Suprapubic skin (tissue), 4 donors: ENCODE measurements around the gene MGAT5. TPM values are rescaled to one million over a fixed set of nuclear protein-coding genes. Genes with fewer than 3 reads are reported as not detected.

Experiments
- DNase-seq, 2 donors: peaks; one replicate each; pipeline ENCODE4 v3.0.0-alpha.2; 2019; ENCODE audit warnings: low spot score in 2 of 2
- H3K27ac ChIP-seq: fragments of 200-600 bp; sonication (generic); one replicate; pipeline ENCODE4 v1.5.1; 2019
- H3K27me3 ChIP-seq: fragments of 200-600 bp; sonication (generic); one replicate; pipeline ENCODE4 v1.5.1; 2019
- H3K36me3 ChIP-seq: fragments of 200-600 bp; sonication (generic); one replicate; pipeline ENCODE4 v1.5.1; 2019
- H3K4me1 ChIP-seq: fragments of 200-600 bp; sonication (generic); one replicate; pipeline ENCODE4 v1.5.1; 2019
- H3K4me3 ChIP-seq: fragments of 200-600 bp; sonication (generic); one replicate; pipeline ENCODE4 v1.5.1; 2019; ENCODE audit warnings: mild to moderate bottlenecking
- H3K9me3 ChIP-seq: fragments of 200-600 bp; sonication (generic); one replicate; pipeline ENCODE4 v1.5.1; 2019
- EP300 ChIP-seq: sonication (generic); formaldehyde crosslinking; IDR thresholded peaks from one replicate; pipeline ENCODE4 v1.6.1; 2017; ENCODE audit warnings: antibody characterized with exemption
- POLR2A ChIP-seq, 2 donors: fragments of 450-650 bp; IDR thresholded peaks; one replicate each; pipeline ENCODE4 v1.6.1; 2017; ENCODE audit warnings: antibody characterized with exemption in 2 of 2, mild to moderate bottlenecking in 2 of 2, moderate library complexity in 2 of 2
- POLR2AphosphoS5 ChIP-seq, 3 donors: sonication (generic); formaldehyde crosslinking; IDR thresholded peaks; one replicate each; pipeline ENCODE4 v1.6.1; 2017; ENCODE audit warnings: antibody characterized with exemption in 3 of 3
- WGBS: methylation state at CpG from one replicate; pipeline ENCODE4 v1.1.5; 2018; 5-methylcytosine and 5-hydroxymethylcytosine counted together
- total RNA-seq, 4 donors: library from RNA; depleted of rRNA; stranded (reverse); fragments of >200 nt; gene quantifications; one replicate each; pipeline ENCODE4 v1.1.0, GENCODE V29; 2016
- TF ChIP-seq, protein P1 (sequence below), 2 donors: fragments of 200-600 bp in 1 of 2; fragments of 450-650 bp in 1 of 2; sonication (generic) in 1 of 2; IDR thresholded peaks; one replicate each; pipeline ENCODE4 v1.5.1; 2016 to 2019; ENCODE audit warnings: antibody characterized with exemption in 2 of 2, mild to moderate bottlenecking in 1 of 2, moderate library complexity in 1 of 2

Gene MGAT5
- total RNA-seq, 4 donors from 2014 or later = 16.9 to 42.1 (median 32.9) TPM

DNA sequence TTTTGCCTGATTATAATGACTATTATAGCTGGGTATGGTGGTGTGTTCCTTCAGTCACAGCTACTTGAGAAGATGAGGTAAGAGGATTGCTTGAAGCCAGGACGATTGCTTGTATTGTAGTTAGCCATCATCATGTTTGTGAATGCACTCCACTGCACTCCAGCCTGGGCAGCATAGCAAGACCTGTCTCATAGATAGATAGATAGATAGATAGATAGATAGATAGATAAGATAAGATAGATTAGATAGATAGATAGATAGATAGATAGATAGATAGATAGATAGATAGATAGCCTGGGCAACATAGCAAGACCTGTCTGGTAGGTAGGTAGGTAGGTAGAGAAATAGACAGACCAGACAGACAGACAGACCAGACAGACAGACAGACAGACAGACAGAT lies 127.3 kb downstream of the MGAT5 start:
- no peak overlapping the region for H3K4me3 ChIP-seq
- WGBS = 74% methylated on average over 1 of the region's 1 CpG
- no peaks in the 10 kb centered on the region for H3K9me3 ChIP-seq
- TF ChIP-seq POLR2A (IDR thresholded peaks at IDR 0.05) (no peak), POLR2AphosphoS5 (IDR thresholded peaks at IDR 0.05) (no peak), EP300 (no peak)
- TF ChIP-seq, protein P1, sequence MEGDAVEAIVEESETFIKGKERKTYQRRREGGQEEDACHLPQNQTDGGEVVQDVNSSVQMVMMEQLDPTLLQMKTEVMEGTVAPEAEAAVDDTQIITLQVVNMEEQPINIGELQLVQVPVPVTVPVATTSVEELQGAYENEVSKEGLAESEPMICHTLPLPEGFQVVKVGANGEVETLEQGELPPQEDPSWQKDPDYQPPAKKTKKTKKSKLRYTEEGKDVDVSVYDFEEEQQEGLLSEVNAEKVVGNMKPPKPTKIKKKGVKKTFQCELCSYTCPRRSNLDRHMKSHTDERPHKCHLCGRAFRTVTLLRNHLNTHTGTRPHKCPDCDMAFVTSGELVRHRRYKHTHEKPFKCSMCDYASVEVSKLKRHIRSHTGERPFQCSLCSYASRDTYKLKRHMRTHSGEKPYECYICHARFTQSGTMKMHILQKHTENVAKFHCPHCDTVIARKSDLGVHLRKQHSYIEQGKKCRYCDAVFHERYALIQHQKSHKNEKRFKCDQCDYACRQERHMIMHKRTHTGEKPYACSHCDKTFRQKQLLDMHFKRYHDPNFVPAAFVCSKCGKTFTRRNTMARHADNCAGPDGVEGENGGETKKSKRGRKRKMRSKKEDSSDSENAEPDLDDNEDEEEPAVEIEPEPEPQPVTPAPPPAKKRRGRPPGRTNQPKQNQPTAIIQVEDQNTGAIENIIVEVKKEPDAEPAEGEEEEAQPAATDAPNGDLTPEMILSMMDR (IDR thresholded peaks at IDR 0.05) = no peak
- no peak overlapping the region for H3K27ac ChIP-seq
- peaks cover 6% of the 10 kb centered on the region for H3K36me3 ChIP-seq
- H3K27me3 ChIP-seq = no peaks in the 10 kb centered on the region
- no peak for DNase-seq
- H3K4me1 ChIP-seq = peaks cover 6% of the 10 kb centered on the region

DNA sequence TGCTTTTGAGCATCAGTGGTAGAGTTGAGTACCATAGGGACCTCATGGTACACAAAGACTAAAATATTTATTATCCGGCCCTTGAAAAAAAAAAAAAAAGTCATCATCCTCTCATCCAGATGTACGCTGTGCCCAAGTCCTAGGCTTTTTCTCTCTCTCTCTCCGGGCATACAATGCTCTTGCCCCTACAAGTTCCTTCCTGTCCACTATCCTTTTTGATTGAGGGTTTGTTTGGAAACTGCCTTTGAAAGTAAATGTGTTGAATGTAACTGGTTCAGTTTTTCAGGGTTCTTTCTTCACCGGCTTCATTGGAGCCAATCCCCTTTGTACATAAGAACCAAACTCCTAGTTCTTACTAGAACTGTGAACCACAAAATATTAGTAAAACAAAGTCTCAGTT lies 130.3 kb downstream of the MGAT5 start:
- no peaks in the 10 kb centered on the region for H3K27me3 ChIP-seq
- no peak overlapping the region for H3K27ac ChIP-seq
- H3K36me3 ChIP-seq = no peaks in the 10 kb centered on the region
- no peak for TF ChIP-seq POLR2A (IDR thresholded peaks at IDR 0.05)
- no peak for TF ChIP-seq POLR2AphosphoS5 (IDR thresholded peaks at IDR 0.05)
- TF ChIP-seq, protein P1 (IDR thresholded peaks at IDR 0.05) = no peak
- TF ChIP-seq EP300 = no peak
- peaks cover 6% of the 10 kb centered on the region for H3K4me1 ChIP-seq
- H3K9me3 ChIP-seq = no peaks in the 10 kb centered on the region
- 91% methylated on average over 4 of the region's 4 CpGs for WGBS
- H3K4me3 ChIP-seq = no peak overlapping the region
- no peak for DNase-seq

DNA sequence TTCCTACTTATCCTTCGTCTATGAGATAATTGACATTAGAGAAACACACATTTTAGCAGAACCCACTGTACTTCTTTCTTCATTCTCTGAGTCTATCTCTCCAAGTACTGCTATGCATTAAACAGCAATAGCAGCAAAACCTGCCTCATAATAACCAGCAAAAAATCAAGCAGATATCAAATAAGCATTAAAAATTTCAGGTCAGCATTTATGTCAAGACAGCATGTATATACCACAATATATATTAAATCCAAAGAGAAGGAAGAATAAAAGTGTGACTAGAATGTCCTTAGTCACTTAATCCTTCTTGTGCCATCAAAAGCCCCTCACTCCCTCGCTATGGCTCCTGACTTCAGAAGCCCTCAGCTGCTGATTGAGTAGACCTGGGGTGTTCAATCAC lies 131.3 kb downstream of the MGAT5 start:
- WGBS = 96% methylated on average over 2 of the region's 2 CpGs
- Histone ChIP-seq H3K27ac (no peak overlapping the region), H3K4me3 (no peak overlapping the region), H3K27me3 (no peaks in the 10 kb centered on the region), H3K9me3 (no peaks in the 10 kb centered on the region), H3K4me1 (no peaks in the 10 kb centered on the region), H3K36me3 (no peaks in the 10 kb centered on the region)
- no peak for DNase-seq
- TF ChIP-seq, protein P1 (IDR thresholded peaks at IDR 0.05) = no peak
- TF ChIP-seq POLR2A (IDR thresholded peaks at IDR 0.05) = no peak
- TF ChIP-seq POLR2AphosphoS5 (IDR thresholded peaks at IDR 0.05) = no peak
- TF ChIP-seq EP300 = no peak

DNA sequence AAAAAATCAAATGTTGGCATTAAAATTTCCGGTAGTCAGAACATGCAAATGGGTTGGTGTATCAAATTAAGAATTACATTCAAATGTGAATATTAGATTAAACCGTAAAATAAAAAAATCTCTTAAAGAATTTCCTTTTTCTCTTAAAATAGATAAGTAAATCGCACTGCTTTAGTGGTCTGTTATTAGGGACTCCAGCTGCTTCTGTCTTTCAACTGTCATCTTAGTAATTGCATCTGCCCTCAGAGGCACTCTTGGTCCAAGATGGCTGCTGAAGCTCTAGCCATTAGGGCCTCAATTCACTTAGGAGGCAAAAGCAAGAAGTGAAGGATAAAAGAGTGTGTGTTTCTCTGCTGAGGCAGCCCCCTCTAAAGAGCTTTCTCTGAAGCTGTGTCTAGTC lies 132.4 kb downstream of the MGAT5 start:
- TF ChIP-seq, protein P1 (IDR thresholded peaks at IDR 0.05) = no peak
- TF ChIP-seq POLR2A (IDR thresholded peaks at IDR 0.05) (no peak), POLR2AphosphoS5 (IDR thresholded peaks at IDR 0.05) (no peak), EP300 (no peak)
- H3K27ac ChIP-seq = no peak overlapping the region
- H3K9me3 ChIP-seq = no peaks in the 10 kb centered on the region
- H3K27me3 ChIP-seq = no peaks in the 10 kb centered on the region
- H3K4me1 ChIP-seq = no peaks in the 10 kb centered on the region
- over 99% methylated on average over 3 of the region's 3 CpGs for WGBS
- no peak for DNase-seq
- H3K36me3 ChIP-seq = no peaks in the 10 kb centered on the region
- no peak overlapping the region for H3K4me3 ChIP-seq

DNA sequence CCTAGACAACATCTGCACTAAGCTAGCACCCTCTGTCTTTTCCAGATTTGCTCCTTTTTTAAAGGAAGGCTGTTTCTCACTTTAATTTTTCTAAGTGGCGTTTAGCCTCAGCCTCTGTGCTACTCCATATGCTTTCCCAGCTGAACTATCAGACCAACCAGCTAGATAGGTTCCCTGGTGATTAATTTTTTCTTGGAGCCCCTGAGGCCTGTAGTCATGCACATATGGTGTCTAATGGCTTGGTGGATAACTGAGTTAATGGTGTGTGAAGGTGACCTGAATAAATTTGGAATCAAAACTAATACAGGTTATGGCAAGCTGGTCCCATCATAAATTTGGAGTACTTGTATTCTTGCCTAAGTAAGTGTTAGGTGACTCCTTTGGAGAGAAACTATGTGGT lies 135.5 kb downstream of the MGAT5 start:
- Histone ChIP-seq H3K9me3 (no peaks in the 10 kb centered on the region), H3K4me3 (no peak overlapping the region), H3K36me3 (no peaks in the 10 kb centered on the region), H3K27me3 (no peaks in the 10 kb centered on the region), H3K27ac (no peak overlapping the region), H3K4me1 (peaks cover 18% of the 10 kb centered on the region)
- WGBS = 100% methylated on average over 1 of the region's 1 CpG
- TF ChIP-seq, protein P1 (IDR thresholded peaks at IDR 0.05) = no peak
- no peak for TF ChIP-seq POLR2AphosphoS5 (IDR thresholded peaks at IDR 0.05)
- no peak for TF ChIP-seq EP300
- TF ChIP-seq POLR2A (IDR thresholded peaks at IDR 0.05) = no peak
- DNase-seq = no peak
